Heart left ventricle (tissue), 13 donors: Measurements from ENCODE around the gene LBP.

Source experiments
- CTCF ChIP-seq, 12 donors: fragments of 200-600 bp; sonication (generic) in 4 of 12; IDR thresholded peaks; one replicate each; pipeline versions ENCODE4 v1.5.0 to v1.8.0; 2018 to 2022; ENCODE audit warnings: antibody characterized with exemption in 12 of 12, mild to moderate bottlenecking in 5 of 12
- POLR2A ChIP-seq, 2 donors: fragments of 450-650 bp; IDR thresholded peaks; one replicate each; pipeline ENCODE4 v1.6.1; 2017; ENCODE audit warnings: antibody characterized with exemption in 2 of 2, mild to moderate bottlenecking in 2 of 2, moderate library complexity in 2 of 2
- donor health status: ischemic (EF 13 %, LVEDD 7.1; RV severe dilation, severe dysfunction).
- donor health status: DM: no; HTN: yes; CAD: no.
- donor health status: DM: no; HTN: no; CAD: no.
- donor health status: ischemic (EF 25% LVEDD 6.9; RV normal size, moderate dysfunction).
- donor health status: ischemic (EF 25% LVEDD 5.7; RV mildly dilated, moderate dysfunction).
- donor health status: ischemic (EF 35%, LVEDD 5.7; RV mildly dilated, moderate dysfunction).
- donor health status: nonischemic (EF 11% LVEDD 7.7; RV severe dilation, severe dysfunction).
- donor health status: DM: yes; HTN: yes; CAD: no.
- donor health status: PGD.
- donor health status: ischemic (EF 29% LVEDD 5.4; RV normal size, mild dysfunction).
- donor health status: nonischemic (EF 23%, LVEDD 6.1; RV moderate dilation, normal function).

GRCh38 chr20:38305541-38305940 lies 40.7 kb upstream of the LBP start:
- TF ChIP-seq CTCF (IDR thresholded peaks at IDR 0.05) (no peak), POLR2A (IDR thresholded peaks at IDR 0.05) (no peak)
